Sigmoid colon (tissue), 7 donors: ENCODE results near the gene ZNF202. TPM values are rescaled to one million over a fixed set of nuclear protein-coding genes. Genes with fewer than 3 reads are reported as not detected.

ENCODE experiments used
- DNase-seq: peaks from one replicate; pipeline ENCODE4 v3.0.0-alpha.2; 2019
- H3K27ac ChIP-seq, 4 donors: fragments of 200-600 bp; sonication (generic); one replicate each; pipeline ENCODE4 v1.5.1; 2016 to 2019; ENCODE audit warnings: mild to moderate bottlenecking in 1 of 4
- H3K27me3 ChIP-seq, 3 donors: fragments of 200-600 bp; sonication (generic); one replicate each; pipeline ENCODE4 v1.5.1; 2019; ENCODE audit warnings: mild to moderate bottlenecking in 1 of 3
- H3K36me3 ChIP-seq, 4 donors: fragments of 200-600 bp; sonication (generic); one replicate each; pipeline ENCODE4 v1.5.1; 2016 to 2019
- H3K4me1 ChIP-seq, 4 donors: fragments of 200-600 bp; sonication (generic); one replicate each; pipeline ENCODE4 v1.5.1; 2017 to 2019
- H3K4me3 ChIP-seq, 4 donors: fragments of 200-600 bp; sonication (generic); one replicate each; pipeline ENCODE4 v1.5.1; 2017 to 2019; ENCODE audit warnings: mild to moderate bottlenecking in 2 of 4, moderate library complexity in 1 of 4
- H3K9me3 ChIP-seq, 4 donors: fragments of 200-600 bp in 3 of 4; sonication (generic) in 3 of 4; one replicate each; pipeline versions ENCODE4 v1.5.1 to v1.6.1; 2013 to 2019
- CTCF ChIP-seq, 4 experiments: fragments of 450-650 bp in 3 of 4; fragments of 200-600 bp in 1 of 4; IDR thresholded peaks; one replicate each; pipeline ENCODE4 v1.5.1; 2016 to 2019; ENCODE audit warnings: antibody characterized with exemption in 4 of 4, mild to moderate bottlenecking in 3 of 4, moderate library complexity in 2 of 4
- EP300 ChIP-seq, 4 donors: sonication (generic); formaldehyde crosslinking; IDR thresholded peaks; one replicate each; pipeline ENCODE4 v1.6.1; 2017; ENCODE audit warnings: antibody characterized with exemption in 4 of 4
- POLR2A ChIP-seq, 2 donors: fragments of 450-650 bp; IDR thresholded peaks; one replicate each; pipeline ENCODE4 v1.6.1; 2016; ENCODE audit warnings: antibody characterized with exemption in 2 of 2, mild to moderate bottlenecking in 2 of 2, moderate library complexity in 2 of 2
- POLR2AphosphoS5 ChIP-seq, 4 donors: sonication (generic); formaldehyde crosslinking; IDR thresholded peaks; one replicate each; pipeline ENCODE4 v1.6.1; 2017; ENCODE audit warnings: antibody characterized with exemption in 4 of 4
- WGBS, 2 donors: extraction: QIAGEN DNeasy Blood & Tissue Kit; methylation state at CpG; one replicate each; pipeline ENCODE4 v1.1.7; 2013; 5-methylcytosine and 5-hydroxymethylcytosine counted together
- intact Hi-C: fragments of 100-400 bp; cut with DNase I; formaldehyde crosslinking; loops from one replicate; pipeline ENCODE4 v1.15.1; 2023
- polyA plus RNA-seq, 3 donors: library from polyadenylated mRNA; stranded (reverse); fragments of 200-250 nt; gene quantifications; one replicate each; pipeline ENCODE4 v1.2.3, GENCODE V29; 2013
- small RNA-seq, 3 donors: library from RNA; depleted of rRNA; stranded (forward); fragments of <200 nt; gene quantifications; one replicate each; pipeline ENCODE3, GENCODE V24; 2016
- total RNA-seq, 4 donors: library from RNA; depleted of rRNA; stranded (reverse); fragments of >200 nt; gene quantifications; one replicate each; pipeline ENCODE4 v1.1.0, GENCODE V29; 2016
- donor health status: healthy with polysubstance abuse.
- donor health status: Bipolar disorder and iron deficiency.
- donor health status: healthy.

ZNF202 gene
- total and polyA plus RNA-seq, 7 donors: 1.2 to 8.1 (median 6.3) TPM

- Histone ChIP-seq H3K4me3 (no peak overlapping the region), H3K27ac (no peak overlapping the region), H3K36me3 (no peaks in the 10 kb centered on the region), H3K4me1 (no peaks in the 10 kb centered on the region), H3K9me3 (peaks cover 0 to 2% (median 0%) of the 10 kb centered on the region in 4 donors), H3K27me3 (peaks cover 0 to 5% (median 0%) of the 10 kb centered on the region in 3 donors)
- WGBS, 2 donors: 95 to 97% methylated on average over 2 of the region's 2 CpGs
- intact Hi-C loops: no loop called here
- no peak for TF ChIP-seq CTCF (IDR thresholded peaks at IDR 0.05)
- TF ChIP-seq POLR2A (IDR thresholded peaks at IDR 0.05): no peak
- TF ChIP-seq EP300 (IDR thresholded peaks at IDR 0.05): no peak
- no peak for TF ChIP-seq POLR2AphosphoS5 (IDR thresholded peaks at IDR 0.05)
- DNase-seq: no peak
Measured at GRCh38 chr11:123678246-123678645, 63.2 kb downstream of the ZNF202 start.

- 44 to 74% methylated on average over 2 of the region's 2 CpGs for WGBS, 2 donors
- Histone ChIP-seq H3K27me3 (peaks cover 0 to 5% (median 0%) of the 10 kb centered on the region in 3 donors), H3K9me3 (peaks cover 0 to 2% (median 0%) of the 10 kb centered on the region in 4 donors), H3K36me3 (no peaks in the 10 kb centered on the region), H3K27ac (no peak overlapping the region), H3K4me3 (no peak overlapping the region), H3K4me1 (no peaks in the 10 kb centered on the region)
- no peak for DNase-seq
- TF ChIP-seq EP300 (IDR thresholded peaks at IDR 0.05): no peak
- TF ChIP-seq POLR2AphosphoS5 (IDR thresholded peaks at IDR 0.05): no peak
- TF ChIP-seq POLR2A (IDR thresholded peaks at IDR 0.05): no peak
- TF ChIP-seq CTCF (IDR thresholded peaks at IDR 0.05): no peak
- intact Hi-C loops: no loop called here
Measured at GRCh38 chr11:123677510-123677909, 64.0 kb downstream of the ZNF202 start.

- TF ChIP-seq POLR2A (IDR thresholded peaks at IDR 0.05): no peak
- H3K9me3 ChIP-seq: no peaks in the 10 kb centered on the region
- H3K27ac ChIP-seq: no peak overlapping the region
- no peaks in the 10 kb centered on the region for H3K36me3 ChIP-seq
- WGBS, 2 donors: 47 to 66% methylated on average over 2 of the region's 2 CpGs
- H3K27me3 ChIP-seq: no peaks in the 10 kb centered on the region
- DNase-seq: no peak
- intact Hi-C loops: no loop called here
- H3K4me1 ChIP-seq: no peaks in the 10 kb centered on the region
- no peak overlapping the region for H3K4me3 ChIP-seq
Measured at GRCh38 chr11:123674297-123674696, 67.2 kb downstream of the ZNF202 start.

Small RNA genes lying within 50 kb of the gene (small RNA-seq; reads per million reads assigned to genes)
- 0 to 0.06 (median 0) reads per million in 3 donors for gene RNU1-21P

Other genes with a start within 250 kb of the ZNF202 start
- 1 to 10 TPM; 2.0 to 3.0 (median 2.6) TPM for gene SCN3B, start 87.0 kb downstream of the ZNF202 start, total RNA-seq
- gene SCN3B, start 87.0 kb downstream of the ZNF202 start, polyA plus RNA-seq: 1 to 10 TPM in 1 of 3 donors, under 1 TPM in 1, not detected in 1; 0.60 to 1.5 TPM
- gene OR6X1, start 12.9 kb upstream of the ZNF202 start, total RNA-seq: not detected
- gene OR6X1, start 12.9 kb upstream of the ZNF202 start, polyA plus RNA-seq: not detected
- not detected for gene OR6M1, start 64.7 kb upstream of the ZNF202 start, total RNA-seq
- gene OR6M1, start 64.7 kb upstream of the ZNF202 start, polyA plus RNA-seq: not detected
- gene TMEM225, start 144.0 kb upstream of the ZNF202 start, total RNA-seq: not detected
- not detected for gene TMEM225, start 144.0 kb upstream of the ZNF202 start, polyA plus RNA-seq
- gene OR8D4, start 160.5 kb upstream of the ZNF202 start, total RNA-seq: not detected
- under 1 TPM in 1 of 3 donors, not detected in 2; 0.03 TPM for gene OR8D4, start 160.5 kb upstream of the ZNF202 start, polyA plus RNA-seq
- gene OR4D5, start 198.0 kb upstream of the ZNF202 start, total RNA-seq: not detected
- gene OR4D5, start 198.0 kb upstream of the ZNF202 start, polyA plus RNA-seq: not detected
- not detected for gene OR6T1, start 202.2 kb upstream of the ZNF202 start, total RNA-seq
- gene OR6T1, start 202.2 kb upstream of the ZNF202 start, polyA plus RNA-seq: not detected
- gene OR10S1, start 236.1 kb upstream of the ZNF202 start, total RNA-seq: not detected
- gene OR10S1, start 236.1 kb upstream of the ZNF202 start, polyA plus RNA-seq: not detected